BLaER1 (cell line): ENCODE results near the gene STON2.

Experiments
- H3K27ac ChIP-seq: shearing (Covaris generic); formaldehyde crosslinking; 2 replicates; pipeline ENCODE4 v1.8.1; 2022
- H3K27me3 ChIP-seq: shearing (Covaris generic); formaldehyde crosslinking; 2 replicates; pipeline ENCODE4 v1.8.1; 2022
- H3K36me3 ChIP-seq: shearing (Covaris generic); formaldehyde crosslinking; 2 replicates; pipeline ENCODE4 v1.8.1; 2022
- H3K4me1 ChIP-seq: shearing (Covaris generic); formaldehyde crosslinking; 2 replicates; pipeline ENCODE4 v1.8.1; 2022
- H3K4me2 ChIP-seq: shearing (Covaris generic); formaldehyde crosslinking; 2 replicates; pipeline ENCODE4 v1.8.1; 2022
- H3K4me3 ChIP-seq: shearing (Covaris generic); formaldehyde crosslinking; 2 replicates; pipeline ENCODE4 v1.8.1; 2022
- H3K9ac ChIP-seq: shearing (Covaris generic); formaldehyde crosslinking; 2 replicates; pipeline ENCODE4 v1.8.1; 2022
- H3K9me3 ChIP-seq: shearing (Covaris generic); formaldehyde crosslinking; 2 replicates; pipeline ENCODE4 v1.8.1; 2022
- H4K20me1 ChIP-seq: shearing (Covaris generic); formaldehyde crosslinking; 2 replicates; pipeline ENCODE4 v1.8.1; 2022
- Cebpa-rat ChIP-seq: shearing (Covaris generic); IDR thresholded peaks from 2 replicates; pipeline ENCODE4 v1.8.1; 2022

The STON2 gene

GRCh38 chr14:81342850-81343580, 57.1 kb downstream of the STON2 start:
- no peak overlapping the region for H3K4me2 ChIP-seq
- no peaks in the 10 kb centered on the region for H3K9me3 ChIP-seq
- no peaks in the 10 kb centered on the region for H3K4me1 ChIP-seq
- H3K9ac ChIP-seq, result no peak overlapping the region
- H4K20me1 ChIP-seq, result no peaks in the 10 kb centered on the region
- no peaks in the 10 kb centered on the region for H3K27me3 ChIP-seq
- no peak for TF ChIP-seq Cebpa-rat
- H3K4me3 ChIP-seq, result no peak overlapping the region
- H3K27ac ChIP-seq, result no peak overlapping the region
- no peaks in the 10 kb centered on the region for H3K36me3 ChIP-seq

GRCh38 chr14:81341781-81342180, 58.3 kb downstream of the STON2 start:
- no peak overlapping the region for H3K9ac ChIP-seq
- no peak overlapping the region for H3K4me3 ChIP-seq
- H3K9me3 ChIP-seq, result no peaks in the 10 kb centered on the region
- H3K27ac ChIP-seq, result no peak overlapping the region
- H4K20me1 ChIP-seq, result no peaks in the 10 kb centered on the region
- no peak for TF ChIP-seq Cebpa-rat
- no peaks in the 10 kb centered on the region for H3K27me3 ChIP-seq
- no peak overlapping the region for H3K4me2 ChIP-seq
- no peaks in the 10 kb centered on the region for H3K4me1 ChIP-seq
- no peaks in the 10 kb centered on the region for H3K36me3 ChIP-seq

GRCh38 chr14:81341370-81341769, 58.8 kb downstream of the STON2 start:
- no peak for TF ChIP-seq Cebpa-rat
- H3K9ac ChIP-seq, result no peak overlapping the region

DNA sequence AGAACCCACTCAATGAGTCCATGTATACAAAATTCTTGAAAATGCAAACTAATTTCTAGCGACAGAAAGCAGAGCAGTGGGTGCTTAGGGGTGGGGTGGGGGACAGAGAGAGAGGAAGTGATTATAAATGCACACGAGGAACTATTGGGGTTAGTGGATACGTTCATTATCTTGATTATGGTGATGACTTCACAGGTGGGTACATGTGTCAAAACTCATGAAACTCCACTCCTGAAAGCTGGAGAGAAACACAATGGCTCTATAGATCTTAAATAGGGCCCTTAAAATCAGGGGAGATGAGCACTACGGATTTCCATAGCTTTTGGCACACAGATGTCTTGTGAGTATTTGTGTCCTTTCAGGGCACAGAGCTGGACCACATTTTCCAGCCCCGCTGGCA, 59.9 kb downstream of the STON2 start:
- TF ChIP-seq Cebpa-rat, result no peak
- Histone ChIP-seq H4K20me1 (no peaks in the 10 kb centered on the region), H3K27me3 (no peaks in the 10 kb centered on the region), H3K27ac (no peak overlapping the region), H3K4me3 (no peak overlapping the region), H3K36me3 (no peaks in the 10 kb centered on the region), H3K9me3 (no peaks in the 10 kb centered on the region), H3K9ac (no peak overlapping the region), H3K4me1 (no peaks in the 10 kb centered on the region), H3K4me2 (no peak overlapping the region)

More at GRCh38 chr14:81341370-81341769, 58.8 kb downstream of the STON2 start:
- Histone ChIP-seq H3K27me3 (no peaks in the 10 kb centered on the region), H3K4me1 (no peaks in the 10 kb centered on the region), H4K20me1 (no peaks in the 10 kb centered on the region), H3K9me3 (no peaks in the 10 kb centered on the region), H3K4me2 (no peak overlapping the region), H3K27ac (no peak overlapping the region), H3K36me3 (no peaks in the 10 kb centered on the region), H3K4me3 (no peak overlapping the region)

DNA sequence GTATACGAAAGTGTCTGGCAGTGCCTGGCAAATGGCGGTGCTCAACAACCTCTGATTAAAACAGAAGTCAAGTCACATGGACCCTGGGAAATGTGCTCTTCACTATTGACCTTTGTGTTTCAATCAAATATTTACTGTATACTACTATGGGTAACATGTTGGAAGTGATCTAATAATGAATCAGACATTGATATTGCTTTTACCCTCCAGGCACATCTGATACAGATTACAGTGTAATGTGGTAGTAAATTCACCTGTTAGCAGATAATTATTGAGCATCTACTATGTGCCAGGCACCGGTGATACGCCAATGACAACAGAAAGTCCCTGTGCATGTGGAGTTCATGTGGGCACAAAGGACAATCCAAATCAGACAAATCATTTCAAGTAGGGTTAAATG, 63.1 kb downstream of the STON2 start:
- Histone ChIP-seq H3K9me3 (no peaks in the 10 kb centered on the region), H3K4me1 (no peaks in the 10 kb centered on the region), H3K36me3 (no peaks in the 10 kb centered on the region), H4K20me1 (no peaks in the 10 kb centered on the region), H3K9ac (no peak overlapping the region), H3K27ac (no peak overlapping the region), H3K27me3 (no peaks in the 10 kb centered on the region), H3K4me2 (no peak overlapping the region), H3K4me3 (no peak overlapping the region)
- no peak for TF ChIP-seq Cebpa-rat

DNA sequence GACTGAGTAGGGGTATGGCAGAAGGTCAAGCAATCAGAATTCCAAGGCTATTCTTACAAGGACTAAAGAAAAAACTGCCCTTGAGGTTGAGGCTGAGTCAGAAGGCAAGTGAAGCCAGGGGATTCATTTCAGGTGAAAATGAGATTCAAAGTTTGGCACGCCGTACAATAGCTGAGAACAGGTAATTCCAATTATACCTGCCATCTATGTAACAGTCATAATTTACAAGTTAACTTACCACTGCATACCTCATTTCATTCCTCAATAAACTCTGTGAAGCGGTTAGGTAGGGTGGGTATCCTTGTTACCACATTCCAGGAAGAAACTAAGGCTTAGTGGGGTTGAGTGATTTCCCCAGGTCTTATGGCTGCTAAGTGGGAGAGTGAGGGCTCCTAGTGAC, 64.1 kb downstream of the STON2 start:
- Histone ChIP-seq H4K20me1 (no peaks in the 10 kb centered on the region), H3K9me3 (no peaks in the 10 kb centered on the region), H3K4me2 (no peak overlapping the region), H3K4me1 (no peaks in the 10 kb centered on the region), H3K36me3 (no peaks in the 10 kb centered on the region), H3K9ac (no peak overlapping the region), H3K4me3 (no peak overlapping the region), H3K27ac (no peak overlapping the region), H3K27me3 (no peaks in the 10 kb centered on the region)
- no peak for TF ChIP-seq Cebpa-rat

DNA sequence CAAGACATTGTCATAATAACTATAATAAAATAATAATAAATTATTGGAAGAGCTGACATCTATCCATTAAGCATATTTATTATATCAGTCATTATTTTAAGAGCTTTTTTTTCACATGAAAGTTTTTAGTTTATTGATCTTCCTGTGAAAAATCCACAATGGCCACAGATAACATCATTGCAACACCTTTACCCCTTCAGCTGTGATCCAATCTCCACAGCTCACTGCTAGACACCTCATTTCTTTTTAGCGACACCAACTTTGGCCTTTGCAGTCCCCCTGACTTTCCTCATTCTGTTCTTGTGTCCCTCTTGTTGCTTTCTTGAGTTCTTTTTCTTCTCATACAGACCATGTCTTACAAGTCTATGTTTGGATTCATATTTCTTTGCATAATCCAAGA, 67.4 kb downstream of the STON2 start:
- H3K36me3 ChIP-seq, result no peaks in the 10 kb centered on the region
- H3K4me1 ChIP-seq, result no peaks in the 10 kb centered on the region
- H3K9ac ChIP-seq, result no peak overlapping the region
- no peak overlapping the region for H3K27ac ChIP-seq
- no peak overlapping the region for H3K4me2 ChIP-seq
- H3K27me3 ChIP-seq, result no peaks in the 10 kb centered on the region
- TF ChIP-seq Cebpa-rat, result no peak
- no peaks in the 10 kb centered on the region for H3K9me3 ChIP-seq
- no peak overlapping the region for H3K4me3 ChIP-seq
- no peaks in the 10 kb centered on the region for H4K20me1 ChIP-seq

- Histone ChIP-seq H3K9me3 (no peaks in the 10 kb centered on the region), H3K36me3 (no peaks in the 10 kb centered on the region), H3K27me3 (no peaks in the 10 kb centered on the region), H3K27ac (no peak overlapping the region), H3K4me1 (no peaks in the 10 kb centered on the region), H3K9ac (no peak overlapping the region), H3K4me3 (no peak overlapping the region), H3K4me2 (no peak overlapping the region), H4K20me1 (no peaks in the 10 kb centered on the region)
- TF ChIP-seq Cebpa-rat, result no peak
Observed at GRCh38 chr14:81331229-81332021, 68.7 kb downstream of the STON2 start.

- Histone ChIP-seq H3K4me2 (no peak overlapping the region), H4K20me1 (no peaks in the 10 kb centered on the region), H3K4me1 (no peaks in the 10 kb centered on the region), H3K9ac (no peak overlapping the region), H3K9me3 (no peaks in the 10 kb centered on the region), H3K36me3 (no peaks in the 10 kb centered on the region), H3K27ac (no peak overlapping the region), H3K27me3 (no peaks in the 10 kb centered on the region), H3K4me3 (no peak overlapping the region)
- TF ChIP-seq Cebpa-rat, result no peak
Observed at GRCh38 chr14:81330619-81331122, 69.5 kb downstream of the STON2 start.
